ENCODE data around the gene RHD.

GRCh38 chr1:25342846-25343245, 70.5 kb downstream of the RHD start:
- TF ChIP-seq YY1 (IDR thresholded peaks at IDR 0.05; ENCODE audit: insufficient read depth, insufficient read length): no peak
- TF ChIP-seq SUZ12 (IDR thresholded peaks at IDR 0.05; ENCODE audit: extremely low read depth, insufficient read depth, insufficient read length): no peak
- TF ChIP-seq ZNF274 (IDR thresholded peaks at IDR 0.05; ENCODE audit: low read depth, low read length): no peak
